DND-41 (cell line): ENCODE measurements around the gene ATF2.

ENCODE experiments used
- ATAC-seq: fragments of 200-7000 bp; cut with Tn5 transposase; 3 replicates; pipeline ENCODE4 v1.9.1; 2021; ENCODE audit warnings: low read depth; ENCODE audit not compliant: insufficient read depth
- DNase-seq: peaks from one replicate; pipeline ENCODE4 v3.0.0-alpha.2; 2020
- H2AFZ ChIP-seq: 2 replicates; pipeline ENCODE4 v1.6.0; 2012; ENCODE audit warnings: low read depth, low read length
- H3K27ac ChIP-seq: 2 replicates; pipeline ENCODE4 v1.5.1; 2012; ENCODE audit warnings: low read length, inconsistent platforms
- H3K27me3 ChIP-seq: fragments of 200-600 bp; sonication (generic); 2 replicates; pipeline ENCODE4 v1.6.0; 2012; ENCODE audit warnings: low read length, mild to moderate bottlenecking, inconsistent platforms; ENCODE audit not compliant: insufficient read depth, poor library complexity
- H3K36me3 ChIP-seq: 2 replicates; pipeline ENCODE4 v1.5.1; 2012; ENCODE audit warnings: low read length, inconsistent platforms; ENCODE audit not compliant: insufficient read depth
- H3K4me1 ChIP-seq: 2 replicates; pipeline ENCODE4 v1.5.1; 2012; ENCODE audit warnings: mild to moderate bottlenecking, low read length; ENCODE audit not compliant: insufficient read depth
- H3K4me2 ChIP-seq: 2 replicates; pipeline ENCODE4 v1.6.0; 2012; ENCODE audit warnings: mild to moderate bottlenecking, moderate library complexity, low read length, inconsistent platforms; ENCODE audit not compliant: insufficient read depth
- H3K4me3 ChIP-seq, 2 experiments: fragments of 200-600 bp in 1 of 2; shearing (Covaris generic) in 1 of 2; 2 replicates each; pipeline ENCODE4 v1.5.1; 2012 to 2016; ENCODE audit warnings: inconsistent platforms in 2 of 2, low read length in 2 of 2, mild to moderate bottlenecking in 2 of 2, low read depth in 1 of 2, moderate library complexity in 1 of 2
- H3K79me2 ChIP-seq: 2 replicates; pipeline ENCODE4 v1.6.0; 2012; ENCODE audit warnings: low read length, inconsistent platforms; ENCODE audit not compliant: insufficient read depth
- H3K9ac ChIP-seq: 2 replicates; pipeline ENCODE4 v1.6.0; 2012; ENCODE audit warnings: low read depth, mild to moderate bottlenecking, inconsistent platforms, low read length, moderate library complexity
- H3K9me3 ChIP-seq: 2 replicates; pipeline ENCODE4 v1.5.1; 2012; ENCODE audit warnings: low read length, moderate library complexity, mild to moderate bottlenecking, inconsistent platforms; ENCODE audit not compliant: insufficient read depth, severe bottlenecking
- H4K20me1 ChIP-seq: 2 replicates; pipeline ENCODE4 v1.6.0; 2012; ENCODE audit warnings: low read length; ENCODE audit not compliant: insufficient read depth
- EZH2 ChIP-seq: IDR thresholded peaks from 3 replicates; pipeline ENCODE4 v1.6.1; 2012; ENCODE audit warnings: borderline replicate concordance, low read depth, mild to moderate bottlenecking, moderate library complexity, low read length, inconsistent platforms; ENCODE audit not compliant: severe bottlenecking
- TF ChIP-seq, protein P1 (sequence below): IDR thresholded peaks from 2 replicates; pipeline ENCODE4 v1.5.1; 2012; ENCODE audit warnings: borderline replicate concordance, low read length, moderate library complexity, mild to moderate bottlenecking; ENCODE audit not compliant: poor library complexity, severe bottlenecking; ENCODE audit errors: extremely low read depth

Gene ATF2

GRCh38 chr2:175034716-175035115, 133.3 kb downstream of the ATF2 start:
- Histone ChIP-seq H3K27ac (no peak overlapping the region), H3K4me2 (no peak overlapping the region), H3K36me3 (no peaks in the 10 kb centered on the region), H4K20me1 (no peaks in the 10 kb centered on the region), H3K79me2 (no peaks in the 10 kb centered on the region), H3K9me3 (no peaks in the 10 kb centered on the region), H3K27me3 (no peaks in the 10 kb centered on the region), H3K9ac (no peak overlapping the region), H3K4me1 (peaks cover 6% of the 10 kb centered on the region; the same call in 1 of the 2 replicates), H3K4me3 (no peak overlapping the region), H2AFZ (no peak overlapping the region)
- ATAC-seq (no peak), DNase-seq (no peak)
- TF ChIP-seq, protein P1, sequence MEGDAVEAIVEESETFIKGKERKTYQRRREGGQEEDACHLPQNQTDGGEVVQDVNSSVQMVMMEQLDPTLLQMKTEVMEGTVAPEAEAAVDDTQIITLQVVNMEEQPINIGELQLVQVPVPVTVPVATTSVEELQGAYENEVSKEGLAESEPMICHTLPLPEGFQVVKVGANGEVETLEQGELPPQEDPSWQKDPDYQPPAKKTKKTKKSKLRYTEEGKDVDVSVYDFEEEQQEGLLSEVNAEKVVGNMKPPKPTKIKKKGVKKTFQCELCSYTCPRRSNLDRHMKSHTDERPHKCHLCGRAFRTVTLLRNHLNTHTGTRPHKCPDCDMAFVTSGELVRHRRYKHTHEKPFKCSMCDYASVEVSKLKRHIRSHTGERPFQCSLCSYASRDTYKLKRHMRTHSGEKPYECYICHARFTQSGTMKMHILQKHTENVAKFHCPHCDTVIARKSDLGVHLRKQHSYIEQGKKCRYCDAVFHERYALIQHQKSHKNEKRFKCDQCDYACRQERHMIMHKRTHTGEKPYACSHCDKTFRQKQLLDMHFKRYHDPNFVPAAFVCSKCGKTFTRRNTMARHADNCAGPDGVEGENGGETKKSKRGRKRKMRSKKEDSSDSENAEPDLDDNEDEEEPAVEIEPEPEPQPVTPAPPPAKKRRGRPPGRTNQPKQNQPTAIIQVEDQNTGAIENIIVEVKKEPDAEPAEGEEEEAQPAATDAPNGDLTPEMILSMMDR = no peak
- no peak for TF ChIP-seq EZH2

DNA sequence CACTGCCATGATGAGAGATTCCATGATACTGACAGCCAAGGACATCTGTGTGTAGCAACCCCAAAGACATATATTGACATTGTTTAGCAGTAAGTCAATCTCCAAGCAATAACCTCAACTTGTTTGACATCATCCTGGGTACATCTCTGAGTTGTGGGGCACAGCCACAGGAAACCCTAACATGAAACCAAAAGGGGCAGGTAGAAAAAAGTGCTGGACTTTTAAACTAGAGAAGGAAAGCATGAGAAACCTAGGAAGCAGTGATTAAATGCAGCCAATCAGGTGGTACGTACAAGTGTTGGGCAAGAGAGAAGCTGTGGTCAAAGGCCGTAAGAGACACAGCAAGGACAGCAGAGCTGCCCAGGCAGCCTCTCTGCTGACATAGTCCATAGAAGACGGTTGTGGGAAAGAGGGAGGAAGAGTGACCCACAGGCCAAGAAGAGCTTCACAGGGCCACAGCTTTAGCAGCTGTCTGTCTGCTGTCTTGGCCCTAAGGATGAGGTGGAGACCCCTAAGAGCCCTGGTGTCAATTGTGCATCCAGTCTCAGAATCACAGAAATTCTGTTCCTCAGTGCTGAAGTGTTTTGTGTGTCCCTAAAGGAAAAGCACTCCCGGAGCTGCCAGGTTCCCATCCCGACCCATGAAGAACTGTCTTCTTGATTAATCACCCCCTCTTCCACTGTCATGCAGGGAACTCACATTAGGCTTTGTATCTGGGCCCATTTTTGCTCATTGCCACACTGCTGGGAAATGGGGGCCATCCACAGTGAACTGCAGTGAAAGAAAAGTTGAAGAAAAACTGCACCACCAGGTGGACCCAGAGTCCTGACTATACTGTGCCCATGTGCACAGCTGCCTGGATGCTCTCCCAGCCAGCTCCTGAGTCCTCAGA, 137.4 kb downstream of the ATF2 start:
- no peak overlapping the region for H3K27ac ChIP-seq
- TF ChIP-seq, protein P1 = peak; percentile 56
- TF ChIP-seq EZH2 = no peak
- no peaks in the 10 kb centered on the region for H3K9me3 ChIP-seq
- no peak overlapping the region for H3K9ac ChIP-seq
- H3K4me3 ChIP-seq = no peak overlapping the region
- ATAC-seq (peak; percentile 83), DNase-seq (peak; percentile 49)
- H3K4me2 ChIP-seq = no peak overlapping the region
- H3K27me3 ChIP-seq = no peaks in the 10 kb centered on the region
- H3K4me1 ChIP-seq = no peaks in the 10 kb centered on the region
- H4K20me1 ChIP-seq = no peaks in the 10 kb centered on the region
- H2AFZ ChIP-seq = no peak overlapping the region
- H3K36me3 ChIP-seq = no peaks in the 10 kb centered on the region
- no peaks in the 10 kb centered on the region for H3K79me2 ChIP-seq

DNA sequence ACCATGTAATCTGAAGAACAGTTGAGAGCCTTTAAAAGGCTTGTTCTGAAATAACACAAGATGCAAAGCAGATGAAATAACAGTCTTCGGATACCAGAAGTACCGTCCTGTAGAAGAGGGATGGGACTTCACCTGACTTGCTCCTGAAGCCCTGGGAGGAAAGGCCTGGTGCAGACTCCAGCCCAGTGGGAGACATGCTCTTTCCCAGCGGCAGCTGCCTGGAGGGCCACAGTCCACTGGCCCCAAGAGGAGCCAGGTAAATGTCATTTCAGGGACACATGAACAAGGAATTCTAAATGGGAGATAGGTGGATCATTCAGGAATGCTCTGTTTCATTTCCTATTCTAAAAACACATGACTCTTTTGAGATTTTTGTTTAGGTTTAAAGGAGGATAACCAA, 140.2 kb downstream of the ATF2 start:
- no peaks in the 10 kb centered on the region for H3K36me3 ChIP-seq
- H3K27me3 ChIP-seq = no peaks in the 10 kb centered on the region
- H3K79me2 ChIP-seq = no peaks in the 10 kb centered on the region
- no peak overlapping the region for H2AFZ ChIP-seq
- H3K4me2 ChIP-seq = no peak overlapping the region
- no peak for DNase-seq
- no peaks in the 10 kb centered on the region for H3K4me1 ChIP-seq
- no peak overlapping the region for H3K4me3 ChIP-seq
- no peaks in the 10 kb centered on the region for H4K20me1 ChIP-seq
- no peak overlapping the region for H3K9ac ChIP-seq
- no peak overlapping the region for H3K27ac ChIP-seq
- no peak for TF ChIP-seq EZH2
- TF ChIP-seq, protein P1 = no peak
- no peaks in the 10 kb centered on the region for H3K9me3 ChIP-seq
- no peak for ATAC-seq
